Esophagus muscularis mucosa (tissue), 4 donors: ENCODE measurements around the gene TKTL1. TPM values are rescaled to one million over a fixed set of nuclear protein-coding genes. Genes with fewer than 3 reads are reported as not detected.

Experiments used
- DNase-seq: peaks from one replicate; pipeline ENCODE4 v3.0.0-alpha.2; 2017; ENCODE audit errors: extremely low spot score
- H3K27ac ChIP-seq, 4 donors: fragments of 200-600 bp; sonication (generic); replicated peaks in 1 of 4; 1 replicate in 3 of 4; 2 replicates in 1 of 4; pipeline ENCODE4 v1.5.1; 2016 to 2019; ENCODE audit warnings: mild to moderate bottlenecking in 1 of 4
- H3K27me3 ChIP-seq, 4 donors: fragments of 200-600 bp; sonication (generic); one replicate each; pipeline versions ENCODE4 v1.5.1 to v1.6.0; 2016 to 2019
- H3K36me3 ChIP-seq, 4 donors: fragments of 200-600 bp; sonication (generic); one replicate each; pipeline ENCODE4 v1.5.1; 2016 to 2019
- H3K4me1 ChIP-seq, 4 donors: fragments of 200-600 bp; sonication (generic); one replicate each; pipeline ENCODE4 v1.5.1; 2016 to 2019
- H3K4me3 ChIP-seq, 4 donors: fragments of 200-600 bp; sonication (generic); 1 replicate in 2 of 4; 2 replicates in 2 of 4; pipeline ENCODE4 v1.5.1; 2016 to 2019; ENCODE audit warnings: mild to moderate bottlenecking in 4 of 4, moderate library complexity in 1 of 4
- H3K9me3 ChIP-seq, 4 donors: fragments of 200-600 bp; sonication (generic); 1 replicate in 3 of 4; 2 replicates in 1 of 4; pipeline ENCODE4 v1.5.1; 2016 to 2019
- EP300 ChIP-seq: sonication (generic); formaldehyde crosslinking; IDR thresholded peaks from one replicate; pipeline ENCODE4 v1.6.1; 2017; ENCODE audit warnings: antibody characterized with exemption
- POLR2A ChIP-seq: fragments of 450-650 bp; IDR thresholded peaks from one replicate; pipeline ENCODE4 v1.6.1; 2017; ENCODE audit warnings: antibody characterized with exemption, moderate library complexity, mild to moderate bottlenecking, low read depth
- POLR2AphosphoS5 ChIP-seq, 2 donors: sonication (generic); formaldehyde crosslinking; IDR thresholded peaks; one replicate each; pipeline ENCODE4 v1.6.1; 2017; ENCODE audit warnings: antibody characterized with exemption in 2 of 2
- WGBS: methylation state at CpG from one replicate; pipeline ENCODE4 v1.1.5; 2018; 5-methylcytosine and 5-hydroxymethylcytosine counted together
- intact Hi-C: fragments of 100-400 bp; cut with DNase I; formaldehyde crosslinking; loops from one replicate; pipeline ENCODE4 v1.15.1; 2023
- total RNA-seq, 4 donors: library from RNA; depleted of rRNA; stranded (reverse); fragments of >200 nt; gene quantifications; one replicate each; pipeline versions ENCODE4 v1.1.0 to v1.2.1, GENCODE V29; 2016
- TF ChIP-seq, protein P1 (sequence below), 3 experiments: fragments of 200-600 bp in 2 of 3; fragments of 450-650 bp in 1 of 3; sonication (generic) in 2 of 3; IDR thresholded peaks; one replicate each; pipeline ENCODE4 v1.5.1; 2017 to 2019; ENCODE audit warnings: antibody characterized with exemption in 3 of 3, mild to moderate bottlenecking in 2 of 3, moderate library complexity in 1 of 3

TKTL1 gene
- total RNA-seq, 4 donors from 2014 or later = not detected

DNA sequence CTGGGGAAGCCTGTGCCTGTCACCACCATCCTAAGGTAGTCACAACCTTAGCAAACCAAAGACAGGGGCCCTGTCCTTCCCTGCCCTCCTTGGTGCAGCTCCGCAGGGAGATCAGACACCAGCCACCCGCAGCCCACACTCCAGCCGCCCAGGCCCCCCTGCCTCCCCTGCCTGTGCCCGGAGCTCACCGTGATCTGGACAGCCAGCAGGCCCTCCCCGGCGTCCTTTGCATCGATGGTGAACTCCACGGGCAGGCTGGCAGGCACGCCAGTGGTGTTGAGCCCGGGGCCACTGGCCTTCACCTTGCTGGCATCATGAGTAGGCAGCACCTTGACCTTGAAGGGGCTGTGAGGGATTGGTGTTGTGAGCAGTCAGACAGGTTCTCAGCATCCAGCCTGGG is 62.4 kb downstream of the TKTL1 start:
- peaks cover 3 to 68% (median 52%) of the 10 kb centered on the region in 4 donors for H3K4me1 ChIP-seq
- no peak for TF ChIP-seq POLR2A
- TF ChIP-seq, protein P1, sequence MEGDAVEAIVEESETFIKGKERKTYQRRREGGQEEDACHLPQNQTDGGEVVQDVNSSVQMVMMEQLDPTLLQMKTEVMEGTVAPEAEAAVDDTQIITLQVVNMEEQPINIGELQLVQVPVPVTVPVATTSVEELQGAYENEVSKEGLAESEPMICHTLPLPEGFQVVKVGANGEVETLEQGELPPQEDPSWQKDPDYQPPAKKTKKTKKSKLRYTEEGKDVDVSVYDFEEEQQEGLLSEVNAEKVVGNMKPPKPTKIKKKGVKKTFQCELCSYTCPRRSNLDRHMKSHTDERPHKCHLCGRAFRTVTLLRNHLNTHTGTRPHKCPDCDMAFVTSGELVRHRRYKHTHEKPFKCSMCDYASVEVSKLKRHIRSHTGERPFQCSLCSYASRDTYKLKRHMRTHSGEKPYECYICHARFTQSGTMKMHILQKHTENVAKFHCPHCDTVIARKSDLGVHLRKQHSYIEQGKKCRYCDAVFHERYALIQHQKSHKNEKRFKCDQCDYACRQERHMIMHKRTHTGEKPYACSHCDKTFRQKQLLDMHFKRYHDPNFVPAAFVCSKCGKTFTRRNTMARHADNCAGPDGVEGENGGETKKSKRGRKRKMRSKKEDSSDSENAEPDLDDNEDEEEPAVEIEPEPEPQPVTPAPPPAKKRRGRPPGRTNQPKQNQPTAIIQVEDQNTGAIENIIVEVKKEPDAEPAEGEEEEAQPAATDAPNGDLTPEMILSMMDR (IDR thresholded peaks at IDR 0.05) = no peak
- no peak for TF ChIP-seq EP300
- TF ChIP-seq POLR2AphosphoS5 (IDR thresholded peaks at IDR 0.05) = peak in 1 of 2 donors; percentile 23
- DNase-seq = no peak
- no peaks in the 10 kb centered on the region for H3K9me3 ChIP-seq
- H3K27ac ChIP-seq = peak overlapping the region; percentile 71 to 97 (median 96)
- peaks cover 65 to 98% (median 98%) of the 10 kb centered on the region in 4 donors for H3K36me3 ChIP-seq
- intact Hi-C loops = no loop called here
- no peak overlapping the region for H3K4me3 ChIP-seq
- H3K27me3 ChIP-seq = no peaks in the 10 kb centered on the region
- WGBS = 75% methylated on average over 7 of the region's 11 CpGs

DNA sequence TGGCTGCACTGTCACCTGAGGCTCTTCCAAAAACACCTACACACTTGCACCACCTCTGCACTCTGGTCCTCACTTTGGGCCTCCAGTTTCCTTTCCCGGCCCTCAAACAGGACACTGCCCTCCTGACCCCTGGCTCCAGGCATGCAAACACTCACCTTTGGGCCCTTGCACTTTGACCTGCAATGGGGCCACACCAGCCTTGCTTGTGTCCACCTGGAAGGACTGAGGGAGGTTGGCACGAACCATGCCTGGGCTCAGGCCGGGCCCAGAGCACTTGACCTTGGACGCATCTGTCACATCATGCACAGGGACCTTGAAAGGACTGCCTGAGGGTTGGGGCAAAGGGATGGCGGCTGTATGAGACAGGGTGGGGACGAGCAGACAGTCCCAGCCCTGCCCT is 63.2 kb downstream of the TKTL1 start:
- TF ChIP-seq, protein P1 (IDR thresholded peaks at IDR 0.05) = no peak
- peak; percentile 5 to 78 for TF ChIP-seq POLR2AphosphoS5 (IDR thresholded peaks at IDR 0.05)
- Histone ChIP-seq H3K4me3 (no peak overlapping the region), H3K4me1 (peaks cover 3 to 75% (median 51%) of the 10 kb centered on the region in 4 donors), H3K36me3 (peaks cover 60 to 98% (median 97%) of the 10 kb centered on the region in 4 donors), H3K9me3 (no peaks in the 10 kb centered on the region), H3K27ac (peak overlapping the region; percentile 71 to 97 (median 96)), H3K27me3 (no peaks in the 10 kb centered on the region)
- DNase-seq = no peak
- intact Hi-C loops = no loop called here
- WGBS = 65% methylated on average over 6 of the region's 6 CpGs

DNA sequence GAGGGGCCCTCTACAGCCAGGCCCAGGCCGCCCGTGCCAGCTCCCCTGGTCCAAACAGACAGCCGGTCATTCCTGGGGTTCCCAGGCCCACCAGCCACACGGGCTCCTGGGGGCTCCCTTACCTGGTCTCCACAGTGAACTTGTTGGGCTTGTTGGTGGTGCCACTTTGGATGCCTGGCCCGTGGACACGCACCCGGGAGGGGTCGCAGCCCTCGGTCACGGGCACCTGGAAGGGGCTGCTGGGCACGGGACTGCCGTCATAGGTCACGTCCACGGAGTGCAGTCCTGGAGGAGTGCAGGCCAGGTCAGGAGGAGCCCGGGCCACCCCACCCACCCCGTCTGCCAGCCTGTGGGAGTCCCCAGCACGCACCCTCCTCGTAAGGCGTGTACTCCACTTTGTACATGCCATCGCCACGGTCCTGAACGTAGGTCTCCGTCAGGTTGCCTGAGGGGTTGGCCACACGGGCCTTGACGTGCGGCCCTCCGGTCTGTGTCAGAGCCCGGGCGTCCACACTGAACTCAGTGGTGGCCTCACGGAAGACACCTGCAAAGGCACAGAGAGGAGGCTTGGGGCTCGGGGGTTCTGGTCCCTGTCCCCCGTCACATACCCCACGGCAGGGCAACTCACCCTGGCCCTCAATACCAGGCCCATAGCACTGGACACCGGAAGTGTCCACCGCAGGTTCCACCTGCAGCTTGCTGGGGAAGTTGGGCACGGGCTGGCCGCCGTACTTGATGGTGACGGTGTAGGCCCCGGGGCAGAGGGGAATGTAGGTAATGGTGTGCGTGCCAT is 64.0 kb downstream of the TKTL1 start:
- peaks cover 3 to 80% (median 58%) of the 10 kb centered on the region in 4 donors for H3K4me1 ChIP-seq
- H3K4me3 ChIP-seq = no peak overlapping the region
- WGBS = 81% methylated on average over 20 of the region's 41 CpGs
- peak overlapping the region; percentile 71 to 97 (median 96) for H3K27ac ChIP-seq
- intact Hi-C loops = no loop called here
- H3K36me3 ChIP-seq = peaks cover 65 to 98% (median 97%) of the 10 kb centered on the region in 4 donors
- H3K27me3 ChIP-seq = no peaks in the 10 kb centered on the region
- no peak for DNase-seq
- H3K9me3 ChIP-seq = no peaks in the 10 kb centered on the region
- TF ChIP-seq EP300 (no peak), POLR2AphosphoS5 (IDR thresholded peaks at IDR 0.05) (no peak), POLR2A (no peak)
- TF ChIP-seq, protein P1 (IDR thresholded peaks at IDR 0.05) = no peak

DNA sequence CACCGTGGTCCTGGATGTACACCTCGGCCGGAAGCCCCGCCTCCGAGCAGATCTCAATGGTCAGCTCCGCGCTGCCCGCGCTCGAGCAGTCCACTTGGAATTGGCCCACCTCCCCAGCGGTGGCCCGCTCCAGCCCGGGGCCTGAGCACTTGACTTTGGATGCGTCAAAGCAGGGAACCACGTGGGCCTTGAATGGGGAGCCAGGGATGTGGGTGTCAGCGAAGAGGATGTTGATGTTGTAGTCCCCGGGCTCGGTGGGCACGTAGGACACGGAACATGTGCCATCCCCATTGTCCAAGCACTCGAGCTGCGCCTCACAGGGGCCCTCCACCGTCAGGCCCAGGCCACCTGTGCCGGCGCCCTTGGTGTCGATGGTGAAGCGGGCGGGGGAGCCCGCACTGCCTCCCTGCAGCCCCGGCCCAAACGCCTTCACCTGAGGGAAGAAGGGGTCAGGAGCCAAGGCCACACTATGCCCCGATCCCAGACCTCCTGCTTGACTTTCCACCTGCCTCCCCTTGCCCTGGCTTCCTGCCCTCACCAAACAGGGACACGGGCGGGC is 64.6 kb downstream of the TKTL1 start:
- Histone ChIP-seq H3K36me3 (peaks cover 63 to 98% (median 97%) of the 10 kb centered on the region in 4 donors), H3K27ac (peak overlapping the region; percentile 71 to 97 (median 96)), H3K9me3 (no peaks in the 10 kb centered on the region), H3K4me3 (no peak overlapping the region), H3K4me1 (peaks cover 3 to 85% (median 65%) of the 10 kb centered on the region in 4 donors), H3K27me3 (no peaks in the 10 kb centered on the region)
- TF ChIP-seq EP300 (no peak), POLR2AphosphoS5 (IDR thresholded peaks at IDR 0.05) (peak; percentile 3 to 68), POLR2A (no peak)
- TF ChIP-seq, protein P1 (IDR thresholded peaks at IDR 0.05) = no peak
- intact Hi-C loops = no loop called here
- WGBS = 81% methylated on average over 30 of the region's 34 CpGs
- DNase-seq = no peak
